Right renal pelvis (tissue), 4 donors: ENCODE measurements around the gene DNAH8. TPM values are rescaled to one million over a fixed set of nuclear protein-coding genes. Genes with fewer than 3 reads are reported as not detected.
"Not testable (repeated sequence)": the region's sequence is repeated elsewhere in the genome, so short reads cannot be mapped to it uniquely, and the experiment has no call there.

Experiments
- DNase-seq, 4 donors: peaks; one replicate each; pipeline ENCODE4 v3.0.0-alpha.2; 2013; ENCODE audit warnings: low read depth in 4 of 4, low spot score in 3 of 4, missing footprints in 1 of 4
- polyA plus RNA-seq, 4 donors: library from polyadenylated mRNA; unstranded; fragments of 120-200 nt; gene quantifications; one replicate each; pipeline ENCODE4 v1.2.1, GENCODE V29; 2013; ENCODE audit not compliant: insufficient read length in 4 of 4

The DNAH8 gene
- polyA plus RNA-seq, 4 donors, result 0.17 to 0.49 (median 0.26) TPM

- DNase-seq, result no peak
Observed at GRCh38 chr6:38873001-38873400, 157.9 kb downstream of the DNAH8 start.

GRCh38 chr6:38873816-38874215 is 158.7 kb downstream of the DNAH8 start:
- not testable (repeated sequence) for DNase-seq

GRCh38 chr6:38876475-38876874 is 161.4 kb downstream of the DNAH8 start:
- no peak for DNase-seq

GRCh38 chr6:38877721-38878120 is 162.6 kb downstream of the DNAH8 start:
- no peak for DNase-seq

GRCh38 chr6:38882157-38882556 is 167.0 kb downstream of the DNAH8 start:
- DNase-seq, result no peak

GRCh38 chr6:38897507-38897906 is 182.4 kb downstream of the DNAH8 start:
- DNase-seq, result no peak

- DNase-seq, result no peak
Observed at GRCh38 chr6:38901802-38902522, 186.9 kb downstream of the DNAH8 start.

GRCh38 chr6:38906582-38906981 is 191.5 kb downstream of the DNAH8 start:
- DNase-seq, result no peak

- DNase-seq, result no peak
Observed at GRCh38 chr6:38907264-38907663, 192.2 kb downstream of the DNAH8 start.

GRCh38 chr6:38909015-38909730 is 194.1 kb downstream of the DNAH8 start:
- DNase-seq, result no peak

GRCh38 chr6:38910207-38910606 is 195.1 kb downstream of the DNAH8 start:
- DNase-seq, result no peak

GRCh38 chr6:38912378-38912777 is 197.3 kb downstream of the DNAH8 start:
- DNase-seq, result no peak

- DNase-seq, result no peak
Observed at GRCh38 chr6:38915205-38915925, 200.3 kb downstream of the DNAH8 start.

GRCh38 chr6:38921540-38921939 is 206.4 kb downstream of the DNAH8 start:
- DNase-seq, result not testable (repeated sequence)

GRCh38 chr6:38924791-38925509 is 209.8 kb downstream of the DNAH8 start:
- no peak for DNase-seq

- DNase-seq, result no peak
Observed at GRCh38 chr6:38929560-38929959, 214.4 kb downstream of the DNAH8 start.

GRCh38 chr6:38933426-38933825 is 218.3 kb downstream of the DNAH8 start:
- DNase-seq, result no peak

- no peak for DNase-seq
Observed at GRCh38 chr6:38935051-38935450, 219.9 kb downstream of the DNAH8 start.

- DNase-seq, result no peak
Observed at GRCh38 chr6:38937839-38938613, 222.9 kb downstream of the DNAH8 start.

GRCh38 chr6:38938741-38939140 is 223.6 kb downstream of the DNAH8 start:
- DNase-seq, result no peak
